COR-L47 (cell line): Measurements from ENCODE around the gene NUP88.
"Not testable (repeated sequence)": the region's sequence is repeated elsewhere in the genome, so short reads cannot be mapped to it uniquely, and the experiment has no call there.

Experiments used
- DNase-seq: peaks from one replicate; lab custom pipeline; 2025; lab: John Stamatoyannopoulos, UW

The NUP88 gene

GRCh38 chr17:5419356-5419958, at the start of gene NUP88:
Gene NUP88 (minus strand): TSS chr17:5419662. CDS start chr17:5419650, 12 bp downstream.
- DNase-seq = peak; percentile 82

GRCh38 chr17:5468075-5468473, 48.6 kb upstream of the NUP88 start:
- no peak for DNase-seq

GRCh38 chr17:5467416-5467815, 48.0 kb upstream of the NUP88 start:
- DNase-seq = no peak

- no peak for DNase-seq
Observed at GRCh38 chr17:5466295-5466694, 46.8 kb upstream of the NUP88 start.

- no peak for DNase-seq
Observed at GRCh38 chr17:5464717-5465507, 45.5 kb upstream of the NUP88 start.

GRCh38 chr17:5446786-5447185, 27.3 kb upstream of the NUP88 start:
- DNase-seq = no peak

GRCh38 chr17:5444209-5444608, 24.7 kb upstream of the NUP88 start:
- DNase-seq = no peak

GRCh38 chr17:5443728-5444127, 24.3 kb upstream of the NUP88 start:
- no peak for DNase-seq

- no peak for DNase-seq
Observed at GRCh38 chr17:5439446-5439764, 19.9 kb upstream of the NUP88 start.

GRCh38 chr17:5438716-5439445, 19.4 kb upstream of the NUP88 start, which contains the start of gene C1QBP:
Gene C1QBP (minus strand): TSS chr17:5439155. CDS start chr17:5439073, 82 bp downstream.
- peak; percentile 75 for DNase-seq

GRCh38 chr17:5437721-5438317, 18.4 kb upstream of the NUP88 start:
- no peak for DNase-seq

GRCh38 chr17:5435781-5436315, 16.4 kb upstream of the NUP88 start:
- DNase-seq = not testable (repeated sequence)

GRCh38 chr17:5434984-5435383, 15.5 kb upstream of the NUP88 start:
- DNase-seq = no peak

- no peak for DNase-seq
Observed at GRCh38 chr17:5431949-5432556, 12.6 kb upstream of the NUP88 start.

GRCh38 chr17:5431234-5431633, 11.8 kb upstream of the NUP88 start:
- DNase-seq = not testable (repeated sequence)

- DNase-seq = no peak
Observed at GRCh38 chr17:5430413-5430999, 11.0 kb upstream of the NUP88 start.

- DNase-seq = no peak
Observed at GRCh38 chr17:5429191-5429887, 9.9 kb upstream of the NUP88 start.

GRCh38 chr17:5425826-5426225, 6.4 kb upstream of the NUP88 start:
- DNase-seq = no peak

- DNase-seq = no peak
Observed at GRCh38 chr17:5424909-5425308, 5.4 kb upstream of the NUP88 start.

- no peak for DNase-seq
Observed at GRCh38 chr17:5422505-5422904, 3.0 kb upstream of the NUP88 start.
